ENCODE measurements around the gene ZP1.

The ZP1 gene

GRCh38 chr11:60880643-60881282, 13.4 kb downstream of the ZP1 start:
- no peak overlapping the region for H3K4me3 ChIP-seq (ENCODE audit: low read depth, low read length)
- TF ChIP-seq CTCF (IDR thresholded peaks at IDR 0.05; ENCODE audit: low read depth, low read length, missing control alignments): no peak
- DNase-seq (ENCODE audit: low read depth): no peak

- H3K4me3 ChIP-seq (ENCODE audit: low read depth, low read length): no peak overlapping the region
- no peak for DNase-seq (ENCODE audit: low read depth)
- peak; percentile 57 for TF ChIP-seq CTCF (IDR thresholded peaks at IDR 0.05; ENCODE audit: low read depth, low read length, missing control alignments)
Measured at GRCh38 chr11:60887556-60887955, 20.2 kb downstream of the ZP1 start.

- no peak overlapping the region for H3K4me3 ChIP-seq (ENCODE audit: low read depth, low read length)
- TF ChIP-seq CTCF (IDR thresholded peaks at IDR 0.05; ENCODE audit: low read depth, low read length, missing control alignments): no peak
- no peak for DNase-seq (ENCODE audit: low read depth)
Measured at GRCh38 chr11:60889869-60890311, 22.5 kb downstream of the ZP1 start.

- H3K4me3 ChIP-seq (ENCODE audit: low read depth, low read length): no peak overlapping the region
- DNase-seq (ENCODE audit: low read depth): no peak
- TF ChIP-seq CTCF (IDR thresholded peaks at IDR 0.05; ENCODE audit: low read depth, low read length, missing control alignments): no peak
Measured at GRCh38 chr11:60890696-60891095, 23.4 kb downstream of the ZP1 start.

- H3K4me3 ChIP-seq (ENCODE audit: low read depth, low read length): no peak overlapping the region
- no peak for TF ChIP-seq CTCF (IDR thresholded peaks at IDR 0.05; ENCODE audit: low read depth, low read length, missing control alignments)
- no peak for DNase-seq (ENCODE audit: low read depth)
Measured at GRCh38 chr11:60891103-60891741, 23.9 kb downstream of the ZP1 start.

GRCh38 chr11:60895687-60896086, 28.3 kb downstream of the ZP1 start:
- no peak for TF ChIP-seq CTCF (IDR thresholded peaks at IDR 0.05; ENCODE audit: low read depth, low read length, missing control alignments)
- H3K4me3 ChIP-seq (ENCODE audit: low read depth, low read length): no peak overlapping the region
- DNase-seq (ENCODE audit: low read depth): no peak

- no peak for TF ChIP-seq CTCF (IDR thresholded peaks at IDR 0.05; ENCODE audit: low read depth, low read length, missing control alignments)
- no peak overlapping the region for H3K4me3 ChIP-seq (ENCODE audit: low read depth, low read length)
- no peak for DNase-seq (ENCODE audit: low read depth)
Measured at GRCh38 chr11:60897496-60897895, 30.2 kb downstream of the ZP1 start.
